ENCODE results near the gene CBLN4. TPM values are rescaled to one million over a fixed set of nuclear protein-coding genes. Genes with fewer than 3 reads are reported as not detected.
A peak's percentile ranks its signal among the peaks of the same experiment; 100 is the strongest.

Gene CBLN4
- total and polyA plus RNA-seq, 11 donors: 0.16 TPM; not detected in 10

DNA sequence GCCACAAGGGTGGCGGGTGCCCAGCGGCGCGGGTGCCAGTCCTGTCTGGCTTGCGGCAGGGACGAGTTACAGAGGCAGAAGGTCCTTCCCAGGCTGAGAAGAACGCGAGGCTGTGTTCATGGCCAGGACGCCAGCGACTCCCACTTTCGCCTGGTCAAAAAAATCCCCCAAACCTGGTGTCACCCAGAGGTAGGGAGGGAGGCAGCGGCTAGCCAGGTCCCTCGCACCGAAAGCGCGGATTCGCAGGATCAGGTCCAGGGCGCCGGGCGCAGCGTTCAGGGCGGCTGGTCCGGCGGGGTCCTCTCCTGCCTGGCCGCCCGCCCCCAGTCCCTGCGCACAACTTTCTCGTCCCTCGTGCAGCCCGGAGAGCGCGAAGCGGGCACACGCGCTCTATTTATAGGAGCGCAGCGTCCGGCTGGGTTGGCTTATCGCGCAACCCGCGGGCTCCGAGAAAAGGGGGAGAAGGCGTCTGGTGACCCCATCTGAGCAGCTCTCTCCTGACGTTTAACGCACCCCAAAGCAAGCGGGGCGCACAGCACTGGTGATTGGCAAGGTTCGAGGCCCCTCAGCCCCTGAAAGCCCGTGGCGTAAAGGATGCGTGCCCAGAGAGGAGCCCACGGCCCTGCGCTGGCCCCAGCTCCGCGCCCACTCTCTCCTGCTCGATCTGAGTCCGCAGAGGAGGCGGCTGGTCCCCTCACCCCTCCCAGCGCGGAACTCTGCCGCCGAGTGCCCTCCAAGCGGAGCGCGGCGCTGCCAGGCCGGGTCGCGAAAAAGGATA lies 519 bp downstream of the CBLN4 start:
- Histone ChIP-seq H3K27me3 (peaks cover 29 to 77% (median 55%) of the 10 kb centered on the region in 9 donors), H3K36me3 (no peaks in the 10 kb centered on the region), H3K9me3 (no peaks in the 10 kb centered on the region), H3K4me3 (peak overlapping the region in 1 of 12 donors; percentile 17), H3K4me1 (peaks cover 0 to 9% (median 0%) of the 10 kb centered on the region in 12 donors), H3K27ac (no peak overlapping the region)
- intact Hi-C loops (cut with DNase I): no loop called here
- TF ChIP-seq, protein P1, sequence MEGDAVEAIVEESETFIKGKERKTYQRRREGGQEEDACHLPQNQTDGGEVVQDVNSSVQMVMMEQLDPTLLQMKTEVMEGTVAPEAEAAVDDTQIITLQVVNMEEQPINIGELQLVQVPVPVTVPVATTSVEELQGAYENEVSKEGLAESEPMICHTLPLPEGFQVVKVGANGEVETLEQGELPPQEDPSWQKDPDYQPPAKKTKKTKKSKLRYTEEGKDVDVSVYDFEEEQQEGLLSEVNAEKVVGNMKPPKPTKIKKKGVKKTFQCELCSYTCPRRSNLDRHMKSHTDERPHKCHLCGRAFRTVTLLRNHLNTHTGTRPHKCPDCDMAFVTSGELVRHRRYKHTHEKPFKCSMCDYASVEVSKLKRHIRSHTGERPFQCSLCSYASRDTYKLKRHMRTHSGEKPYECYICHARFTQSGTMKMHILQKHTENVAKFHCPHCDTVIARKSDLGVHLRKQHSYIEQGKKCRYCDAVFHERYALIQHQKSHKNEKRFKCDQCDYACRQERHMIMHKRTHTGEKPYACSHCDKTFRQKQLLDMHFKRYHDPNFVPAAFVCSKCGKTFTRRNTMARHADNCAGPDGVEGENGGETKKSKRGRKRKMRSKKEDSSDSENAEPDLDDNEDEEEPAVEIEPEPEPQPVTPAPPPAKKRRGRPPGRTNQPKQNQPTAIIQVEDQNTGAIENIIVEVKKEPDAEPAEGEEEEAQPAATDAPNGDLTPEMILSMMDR (IDR thresholded peaks at IDR 0.05): no peak
- no peak for TF ChIP-seq POLR2A (IDR thresholded peaks at IDR 0.05)
- DNase-seq (no peak), ATAC-seq (no peak)
- 3 to 4% (median 4%) methylated on average over 32 to 70 of the region's 70 CpGs for WGBS, 4 donors

DNA sequence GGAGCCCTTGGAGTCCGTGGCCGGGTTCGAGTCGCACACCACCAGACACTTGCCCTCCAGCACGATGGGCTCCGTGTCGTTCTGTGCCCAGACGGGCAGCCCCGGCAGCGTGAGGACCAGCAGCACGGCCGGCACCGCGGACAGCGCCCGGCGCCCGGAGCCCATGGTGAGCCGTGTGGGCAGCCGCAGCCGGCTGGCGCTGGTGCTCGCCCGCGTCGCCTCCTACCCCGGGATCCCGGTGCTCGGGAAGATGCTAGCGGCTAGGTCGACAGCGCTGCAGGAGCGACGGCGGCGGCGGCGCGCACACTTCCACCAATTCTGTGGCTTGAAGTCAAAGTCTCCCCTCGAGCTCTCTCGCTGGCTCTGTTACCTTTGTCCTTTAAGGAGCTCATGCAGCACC lies 1.3 kb downstream of the CBLN4 start:
- DNase-seq (peak in 1 of 5 donors; percentile 57), ATAC-seq (peak in 2 of 4 donors; percentile 42 to 72)
- intact Hi-C loops (cut with DNase I): no loop called here
- no peaks in the 10 kb centered on the region for H3K9me3 ChIP-seq
- no peak overlapping the region for H3K27ac ChIP-seq
- H3K4me3 ChIP-seq: no peak overlapping the region
- H3K4me1 ChIP-seq: peaks cover 0 to 9% (median 0%) of the 10 kb centered on the region in 12 donors
- 0 to 1% (median 1%) methylated on average over 3 to 41 of the region's 41 CpGs for WGBS, 4 donors
- no peak for TF ChIP-seq POLR2A (IDR thresholded peaks at IDR 0.05)
- TF ChIP-seq, protein P1 (IDR thresholded peaks at IDR 0.05): no peak
- peaks cover 29 to 82% (median 55%) of the 10 kb centered on the region in 9 donors for H3K27me3 ChIP-seq
- H3K36me3 ChIP-seq: no peaks in the 10 kb centered on the region

DNA sequence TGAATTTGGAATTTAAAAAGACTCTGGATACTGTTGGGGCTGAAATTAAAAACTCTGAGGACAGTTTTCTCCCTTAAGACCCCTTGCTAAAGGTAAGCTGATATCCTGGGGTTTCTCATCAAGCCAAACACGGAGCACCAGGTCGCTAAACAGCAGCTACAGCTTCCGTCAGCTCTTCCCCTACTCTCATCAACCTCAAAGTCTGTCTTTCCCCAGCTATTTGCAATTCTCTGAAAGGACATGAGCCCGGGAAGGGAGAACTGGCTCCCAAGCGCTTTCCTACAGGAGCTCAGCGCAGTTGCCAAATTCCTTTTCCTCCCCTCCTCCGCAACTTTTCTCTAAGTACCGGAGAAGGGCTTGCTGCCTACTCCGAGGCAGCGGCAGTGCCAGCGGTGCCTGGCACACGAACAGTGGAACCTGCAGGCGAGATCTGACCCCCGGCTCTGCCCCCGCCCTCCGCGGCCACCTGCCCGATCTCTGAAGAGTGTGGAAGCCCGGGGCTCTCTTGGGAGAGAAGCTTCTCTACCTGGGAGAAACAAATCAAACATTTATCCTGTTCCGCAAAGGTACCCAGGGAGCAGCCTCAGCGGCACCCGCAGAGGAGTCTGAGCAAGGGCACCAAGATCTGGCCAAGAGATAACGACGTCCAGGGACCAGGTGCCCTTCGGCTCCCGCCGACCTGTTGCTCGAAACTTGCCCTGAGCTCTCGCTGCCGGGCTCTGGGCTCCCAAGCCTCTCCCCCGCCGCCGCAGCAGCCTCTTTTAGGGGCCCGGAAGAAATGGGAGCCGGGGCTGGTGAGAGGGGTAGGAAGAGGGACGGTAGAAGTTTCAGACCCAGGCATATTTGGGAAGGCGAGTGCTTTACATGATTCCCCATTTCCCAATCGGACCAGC lies 2.2 kb downstream of the CBLN4 start:
- intact Hi-C loops (cut with DNase I): no loop called here
- no peak for TF ChIP-seq POLR2A (IDR thresholded peaks at IDR 0.05)
- TF ChIP-seq, protein P1 (IDR thresholded peaks at IDR 0.05): no peak
- no peak overlapping the region for H3K27ac ChIP-seq
- H3K4me3 ChIP-seq: no peak overlapping the region
- H3K36me3 ChIP-seq: no peaks in the 10 kb centered on the region
- peaks cover 29 to 83% (median 55%) of the 10 kb centered on the region in 9 donors for H3K27me3 ChIP-seq
- H3K9me3 ChIP-seq: no peaks in the 10 kb centered on the region
- 4 to 7% (median 5%) methylated on average over 32 to 38 of the region's 38 CpGs for WGBS, 4 donors
- ATAC-seq: no peak
- DNase-seq: no peak
- H3K4me1 ChIP-seq: peaks cover 0 to 9% (median 0%) of the 10 kb centered on the region in 12 donors

DNA sequence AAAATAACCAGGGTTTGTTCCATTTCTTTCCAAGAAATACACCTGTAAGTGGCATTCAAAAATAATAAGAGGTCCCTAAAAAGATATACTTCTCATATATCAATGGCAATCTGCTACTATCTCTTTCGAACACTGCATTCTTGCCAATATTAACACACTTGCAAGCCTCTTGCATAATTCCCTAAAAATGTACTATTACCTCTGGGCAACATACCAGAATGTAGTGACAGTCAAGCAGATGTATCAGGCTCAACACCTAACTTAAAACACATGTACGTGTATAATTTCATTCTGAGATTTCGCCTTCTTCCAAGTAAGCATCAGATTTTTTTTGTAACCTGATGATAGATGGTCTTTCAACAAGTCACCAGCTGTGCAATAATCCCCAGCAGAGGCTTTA lies 3.4 kb downstream of the CBLN4 start:
- TF ChIP-seq, protein P1 (IDR thresholded peaks at IDR 0.05): no peak
- no peak for TF ChIP-seq POLR2A (IDR thresholded peaks at IDR 0.05)
- H3K27ac ChIP-seq: no peak overlapping the region

More for the DNA sequence above, 3.4 kb downstream of the CBLN4 start:
- Histone ChIP-seq H3K36me3 (no peaks in the 10 kb centered on the region), H3K4me1 (peaks cover 0 to 9% (median 0%) of the 10 kb centered on the region in 12 donors), H3K4me3 (no peak overlapping the region), H3K9me3 (no peaks in the 10 kb centered on the region), H3K27me3 (peaks cover 29 to 73% (median 51%) of the 10 kb centered on the region in 9 donors)
- WGBS, 4 donors: 58 to 72% (median 65%) methylated on average over 3 of the region's 3 CpGs
- ATAC-seq: no peak
- no peak for DNase-seq
- intact Hi-C loops (cut with DNase I): no loop called here
